ENCODE measurements around the gene KLHL26.
"Not testable (repeated sequence)": the region's sequence is repeated elsewhere in the genome, so short reads cannot be mapped to it uniquely, and the experiment has no call there.

Gene KLHL26

GRCh38 chr19:18662972-18663732 lies 26.3 kb downstream of the KLHL26 start:
- no peak for DNase-seq (ENCODE audit: low read depth in 3 of 3)

- no peak for DNase-seq (ENCODE audit: low read depth in 3 of 3)
Measured at GRCh38 chr19:18663940-18664530, 27.2 kb downstream of the KLHL26 start.

GRCh38 chr19:18665771-18666202 lies 29.0 kb downstream of the KLHL26 start:
- DNase-seq (ENCODE audit: low read depth in 3 of 3): no peak

GRCh38 chr19:18666317-18666716 lies 29.5 kb downstream of the KLHL26 start:
- DNase-seq (ENCODE audit: low read depth in 3 of 3): no peak

GRCh38 chr19:18666784-18667183 lies 30.0 kb downstream of the KLHL26 start:
- DNase-seq (ENCODE audit: low read depth in 3 of 3): no peak

- DNase-seq (ENCODE audit: low read depth in 3 of 3): no peak
Measured at GRCh38 chr19:18667531-18668251, 30.9 kb downstream of the KLHL26 start.

- DNase-seq (ENCODE audit: low read depth in 3 of 3): no peak
Measured at GRCh38 chr19:18668252-18668631, 31.4 kb downstream of the KLHL26 start.

- DNase-seq (ENCODE audit: low read depth in 3 of 3): no peak
Measured at GRCh38 chr19:18668744-18669523, 32.1 kb downstream of the KLHL26 start.

GRCh38 chr19:18669524-18669817 lies 32.6 kb downstream of the KLHL26 start:
- no peak for DNase-seq (ENCODE audit: low read depth in 3 of 3)

- DNase-seq (ENCODE audit: low read depth in 3 of 3): no peak
Measured at GRCh38 chr19:18669883-18670282, 33.1 kb downstream of the KLHL26 start.

GRCh38 chr19:18670312-18670711 lies 33.5 kb downstream of the KLHL26 start:
- no peak for DNase-seq (ENCODE audit: low read depth in 3 of 3)

- no peak for DNase-seq (ENCODE audit: low read depth in 3 of 3)
Measured at GRCh38 chr19:18671303-18672043, 34.6 kb downstream of the KLHL26 start.

GRCh38 chr19:18672044-18672451 lies 35.2 kb downstream of the KLHL26 start:
- DNase-seq (ENCODE audit: low read depth in 3 of 3): no peak

- no peak for DNase-seq (ENCODE audit: low read depth in 3 of 3)
Measured at GRCh38 chr19:18672606-18673337, 35.9 kb downstream of the KLHL26 start.

- no peak for DNase-seq (ENCODE audit: low read depth in 3 of 3)
Measured at GRCh38 chr19:18674616-18675015, 37.8 kb downstream of the KLHL26 start.

- DNase-seq (ENCODE audit: low read depth in 3 of 3): no peak
Measured at GRCh38 chr19:18675779-18676178, 39.0 kb downstream of the KLHL26 start.

- DNase-seq (ENCODE audit: low read depth in 3 of 3): no peak
Measured at GRCh38 chr19:18676692-18677091, 39.9 kb downstream of the KLHL26 start.

- DNase-seq (ENCODE audit: low read depth in 3 of 3): no peak
Measured at GRCh38 chr19:18677156-18677555, 40.3 kb downstream of the KLHL26 start.

- DNase-seq (ENCODE audit: low read depth in 3 of 3): not testable (repeated sequence)
Measured at GRCh38 chr19:18680148-18680547, 43.3 kb downstream of the KLHL26 start.

GRCh38 chr19:18682807-18683108 lies 45.9 kb downstream of the KLHL26 start:
- DNase-seq (ENCODE audit: low read depth in 3 of 3): no peak

Data from stimulated activated CD4-positive, alpha-beta T cell treated with anti-CD3 and anti-CD28 coated beads, TNF-alpha, amount 100 ng/mL, for 24 hours (primary cell).